HG03175 (cell line): ENCODE data around the gene CCDC6.

Experiments
- ATAC-seq: cut with Tn5 transposase; IDR thresholded peaks from one replicate; pipeline ENCODE4 v1.9.1; 2021; ENCODE audit warnings: mild to moderate bottlenecking, moderate library complexity; ENCODE audit not compliant: unreplicated experiment

The CCDC6 gene

GRCh38 chr10:59854571-59854970, 51.8 kb downstream of the CCDC6 start:
- ATAC-seq, result no peak

GRCh38 chr10:59852670-59853069, 53.7 kb downstream of the CCDC6 start:
- ATAC-seq, result no peak

- no peak for ATAC-seq
These were observed 54.5 kb downstream of the CCDC6 start for GRCh38 chr10:59851864-59852263.

- no peak for ATAC-seq
These were observed 58.5 kb downstream of the CCDC6 start for GRCh38 chr10:59847888-59848287.

GRCh38 chr10:59847326-59847725, 59.0 kb downstream of the CCDC6 start:
- ATAC-seq, result peak; percentile 42

- no peak for ATAC-seq
These were observed 61.9 kb downstream of the CCDC6 start for GRCh38 chr10:59844436-59844835.

GRCh38 chr10:59843748-59844147, 62.6 kb downstream of the CCDC6 start:
- no peak for ATAC-seq

GRCh38 chr10:59839576-59839975, 66.8 kb downstream of the CCDC6 start:
- no peak for ATAC-seq

- ATAC-seq, result no peak
These were observed 68.1 kb downstream of the CCDC6 start for GRCh38 chr10:59838085-59838789.

- ATAC-seq, result no peak
These were observed 72.5 kb downstream of the CCDC6 start for GRCh38 chr10:59833810-59834209.

GRCh38 chr10:59832506-59832905, 73.8 kb downstream of the CCDC6 start:
- no peak for ATAC-seq

- ATAC-seq, result no peak
These were observed 74.5 kb downstream of the CCDC6 start for GRCh38 chr10:59831658-59832503.

- ATAC-seq, result no peak
These were observed 75.6 kb downstream of the CCDC6 start for GRCh38 chr10:59830601-59831259.

- ATAC-seq, result peak; percentile 57
These were observed 76.8 kb downstream of the CCDC6 start for GRCh38 chr10:59829601-59830000.

GRCh38 chr10:59829024-59829423, 77.3 kb downstream of the CCDC6 start:
- ATAC-seq, result no peak

- ATAC-seq, result no peak
These were observed 80.4 kb downstream of the CCDC6 start for GRCh38 chr10:59825932-59826331.

GRCh38 chr10:59823751-59824150, 82.6 kb downstream of the CCDC6 start:
- no peak for ATAC-seq

- ATAC-seq, result no peak
These were observed 83.2 kb downstream of the CCDC6 start for GRCh38 chr10:59823111-59823510.

GRCh38 chr10:59820471-59820870, 85.9 kb downstream of the CCDC6 start:
- ATAC-seq, result no peak

GRCh38 chr10:59819683-59820082, 86.7 kb downstream of the CCDC6 start:
- ATAC-seq, result no peak

- ATAC-seq, result no peak
These were observed 87.1 kb downstream of the CCDC6 start for GRCh38 chr10:59819265-59819664.

GRCh38 chr10:59817773-59818172, 88.6 kb downstream of the CCDC6 start:
- ATAC-seq, result no peak
